SK-N-SH (cell line): ENCODE measurements around the gene MZT1. TPM values are rescaled to one million over a fixed set of nuclear protein-coding genes. Genes with fewer than 3 reads are reported as not detected.

Experiments used
- CTCF ChIA-PET: fragments of 300-600, 350-600 bp; formaldehyde crosslinking; extraction: SDS; loops from one replicate; lab custom pipeline; 2021; lab: Yijun Ruan, JAX
- POLR2A ChIA-PET: fragments of 350-600 bp; sonication (Branson Sonifier 250); formaldehyde crosslinking; extraction: SDS; loops from one replicate; lab custom pipeline; 2020; ENCODE audit warnings: antibody characterized with exemption, inconsistent platforms; lab: Yijun Ruan, JAX
- DNase-seq: peaks from one replicate; pipeline ENCODE4 v3.0.0; 2012
- H2AFZ ChIP-seq: fragments of 200-600 bp; sonication (generic); 2 replicates; pipeline ENCODE4 v1.8.1; 2016; ENCODE audit warnings: antibody characterized with exemption, mild to moderate bottlenecking, low read depth
- H3F3A ChIP-seq: fragments of 200-600 bp; sonication (generic); replicated peaks from 2 replicates; pipeline ENCODE3; 2016; ENCODE audit warnings: antibody characterized with exemption, mild to moderate bottlenecking; ENCODE audit not compliant: insufficient read depth
- H3K27ac ChIP-seq, 2 experiments: fragments of 200-500 bp in 1 of 2; fragments of 200-600 bp in 1 of 2; sonication (Bioruptor generic) in 1 of 2; sonication (generic), shearing (Covaris generic) in 1 of 2; 2 replicates each; pipeline versions ENCODE4 v1.5.1 to v1.6.1; 2014 to 2016; ENCODE audit warnings: low read depth in 2 of 2, inconsistent platforms in 1 of 2, low read length in 1 of 2, mild to moderate bottlenecking in 1 of 2, mixed read lengths in 1 of 2
- H3K27me3 ChIP-seq: fragments of 200-600 bp; sonication (generic), shearing (Covaris generic); 2 replicates; pipeline ENCODE4 v1.6.1; 2016; ENCODE audit warnings: mixed run types; ENCODE audit not compliant: insufficient read depth
- H3K36me3 ChIP-seq, 2 experiments: fragments of 200-500 bp in 1 of 2; fragments of 200-600 bp in 1 of 2; sonication (Bioruptor generic) in 1 of 2; sonication (generic) in 1 of 2; replicated peaks in 1 of 2; 2 replicates each; pipeline versions ENCODE3 to v1.5.1; 2014 to 2016; ENCODE audit warnings: low read length in 1 of 2, mild to moderate bottlenecking in 1 of 2; ENCODE audit not compliant: insufficient read depth in 2 of 2, control insufficient read depth in 1 of 2
- H3K4me1 ChIP-seq, 2 experiments: fragments of 200-500 bp in 1 of 2; fragments of 200-600 bp in 1 of 2; sonication (Bioruptor generic) in 1 of 2; sonication (generic), shearing (Covaris generic) in 1 of 2; 2 replicates each; pipeline versions ENCODE4 v1.5.1 to v1.6.1; 2014 to 2016; ENCODE audit warnings: low read depth in 1 of 2, low read length in 1 of 2, mixed run types in 1 of 2; ENCODE audit not compliant: insufficient read depth in 2 of 2, control insufficient read depth in 1 of 2
- H3K4me2 ChIP-seq: fragments of 200-600 bp; sonication (generic), shearing (Covaris generic); 2 replicates; pipeline ENCODE4 v1.6.1; 2017; ENCODE audit warnings: mixed run types
- H3K4me3 ChIP-seq, 2 experiments: fragments of 200-500 bp in 1 of 2; fragments of 200-600 bp in 1 of 2; sonication (Bioruptor generic) in 1 of 2; sonication (generic), shearing (Covaris generic) in 1 of 2; 2 replicates each; pipeline versions ENCODE4 v1.5.1 to v1.8.1; 2014 to 2016; ENCODE audit warnings: low read depth in 2 of 2, inconsistent platforms in 1 of 2, low read length in 1 of 2, mild to moderate bottlenecking in 1 of 2, mixed read lengths in 1 of 2, moderate library complexity in 1 of 2
- H3K79me2 ChIP-seq: fragments of 200-600 bp; sonication (generic); 2 replicates; pipeline ENCODE4 v1.8.1; 2017; ENCODE audit warnings: mild to moderate bottlenecking; ENCODE audit not compliant: insufficient read depth
- H3K9ac ChIP-seq: fragments of 200-600 bp; sonication (generic); 2 replicates; pipeline ENCODE4 v1.6.1; 2017; ENCODE audit warnings: mixed run types
- H3K9me2 ChIP-seq: fragments of 200-600 bp; sonication (generic); 2 replicates; pipeline ENCODE4 v1.6.1; 2017; ENCODE audit warnings: mixed run types
- H3K9me3 ChIP-seq: fragments of 200-600 bp; sonication (generic); 2 replicates; pipeline ENCODE4 v1.6.1; 2017; ENCODE audit warnings: mixed run types, mild to moderate bottlenecking, moderate library complexity
- H4K20me1 ChIP-seq: fragments of 200-600 bp; sonication (generic); 2 replicates; pipeline ENCODE4 v1.6.1; 2017; ENCODE audit warnings: mild to moderate bottlenecking, mixed run types; ENCODE audit not compliant: insufficient read depth
- CHD2 ChIP-seq: fragments of 150-350 bp; IDR thresholded peaks from 2 replicates; pipeline ENCODE4 v1.6.1; 2018; ENCODE audit warnings: low read length; ENCODE audit not compliant: partially characterized antibody
- ELF1 ChIP-seq: IDR thresholded peaks from 2 replicates; pipeline ENCODE4 v1.4.0; 2012
- EP300 ChIP-seq, 2 experiments: IDR thresholded peaks; 2 replicates each; pipeline versions ENCODE4 v1.4.0 to v1.6.1; 2012; ENCODE audit warnings: borderline replicate concordance in 1 of 2, low read depth in 1 of 2, low read length in 1 of 2
- FOXJ3 ChIP-seq: sonication (generic); formaldehyde crosslinking; IDR thresholded peaks from 2 replicates; pipeline ENCODE4 v1.5.1; 2020; ENCODE audit warnings: mild to moderate bottlenecking, missing genetic modification reagents
- FOXM1 ChIP-seq: IDR thresholded peaks from 2 replicates; pipeline ENCODE4 v1.4.0; 2012; ENCODE audit warnings: low read depth, mild to moderate bottlenecking
- GABPA ChIP-seq: IDR thresholded peaks from 2 replicates; pipeline ENCODE4 v1.4.0; 2012; ENCODE audit warnings: low read depth, mild to moderate bottlenecking
- JUND ChIP-seq: IDR thresholded peaks from 2 replicates; pipeline ENCODE4 v1.4.0; 2012
- MEF2A ChIP-seq: IDR thresholded peaks from 2 replicates; pipeline ENCODE4 v1.4.0; 2012; ENCODE audit warnings: low read depth, borderline replicate concordance
- MXI1 ChIP-seq: IDR thresholded peaks from 2 replicates; pipeline ENCODE4 v1.6.1; 2012; ENCODE audit warnings: mild to moderate bottlenecking, low read depth, low read length, improper control_type of control experiment
- NFIC ChIP-seq: IDR thresholded peaks from 2 replicates; pipeline ENCODE4 v1.4.0; 2012; ENCODE audit warnings: borderline replicate concordance
- NRF1 ChIP-seq: IDR thresholded peaks from 2 replicates; pipeline ENCODE4 v1.6.1; 2012; ENCODE audit warnings: low read depth, mild to moderate bottlenecking, low read length
- PBX3 ChIP-seq: IDR thresholded peaks from 2 replicates; pipeline ENCODE4; 2012
- POLR2AphosphoS5 ChIP-seq: IDR thresholded peaks from 2 replicates; pipeline ENCODE4 v1.6.1; 2012; ENCODE audit warnings: low read depth, low read length
- RAD21 ChIP-seq: IDR thresholded peaks from 2 replicates; pipeline ENCODE4 v1.6.1; 2012; ENCODE audit warnings: mild to moderate bottlenecking, low read length
- RCOR1 ChIP-seq: fragments of 150-350 bp; IDR thresholded peaks from 2 replicates; pipeline ENCODE4 v1.6.1; 2017; ENCODE audit warnings: antibody characterized with exemption, low read length
- RFX5 ChIP-seq: IDR thresholded peaks from 2 replicates; pipeline ENCODE4 v1.6.1; 2012; ENCODE audit warnings: mild to moderate bottlenecking, improper control_type of control experiment, low read length
- RXRA ChIP-seq: IDR thresholded peaks from 2 replicates; pipeline ENCODE4 v1.4.0; 2012; ENCODE audit warnings: low read depth, mild to moderate bottlenecking, borderline replicate concordance
- SIN3A ChIP-seq: IDR thresholded peaks from 2 replicates; pipeline ENCODE4 v1.6.1; 2012; ENCODE audit warnings: low read depth, mild to moderate bottlenecking, low read length, moderate library complexity, borderline replicate concordance
- SMC3 ChIP-seq: IDR thresholded peaks from 2 replicates; pipeline ENCODE4 v1.6.1; 2012; ENCODE audit warnings: low read depth, low read length, improper control_type of control experiment
- TAF1 ChIP-seq: IDR thresholded peaks from 2 replicates; pipeline ENCODE4 v1.6.1; 2012; ENCODE audit warnings: low read depth, mild to moderate bottlenecking, low read length, moderate library complexity, borderline replicate concordance
- TCF12 ChIP-seq: IDR thresholded peaks from 2 replicates; pipeline ENCODE4 v1.4.0; 2012
- TEAD4 ChIP-seq: IDR thresholded peaks from 2 replicates; pipeline ENCODE4 v1.4.0; 2012; ENCODE audit warnings: mild to moderate bottlenecking, borderline replicate concordance; ENCODE audit not compliant: insufficient read depth
- YY1 ChIP-seq: IDR thresholded peaks from 2 replicates; pipeline ENCODE4 v1.4.0; 2012; ENCODE audit warnings: low read depth, mild to moderate bottlenecking
- ZBTB33 ChIP-seq: IDR thresholded peaks from 2 replicates; pipeline ENCODE4 v1.4.0; 2012; ENCODE audit warnings: low read depth, borderline replicate concordance
- WGBS: methylation state at CpG from one replicate; pipeline ENCODE4 v1.1.6; 2017; ENCODE audit warnings: low lambda C conversion rate; 5-methylcytosine and 5-hydroxymethylcytosine counted together
- polyA plus RNA-seq, 3 experiments: library from polyadenylated mRNA; depleted of rRNA; stranded (reverse); fragments of >200 nt; gene quantifications; 2 replicates each; pipeline ENCODE4 v1.2.3, GENCODE V29; 2012
- TF ChIP-seq, protein P1 (sequence below): IDR thresholded peaks from 2 replicates; pipeline ENCODE4 v1.6.1; 2012; ENCODE audit warnings: mild to moderate bottlenecking, low read depth, low read length, moderate library complexity
- TF ChIP-seq, protein P2 (sequence below): fragments of 150-350 bp; IDR thresholded peaks from 2 replicates; pipeline ENCODE4 v1.6.1; 2017; ENCODE audit warnings: antibody characterized with exemption, low read length, low read depth, borderline replicate concordance
- TF ChIP-seq, protein P3 (sequence below): fragments of 200-600 bp; sonication (generic); IDR thresholded peaks from 2 replicates; pipeline ENCODE4 v1.6.1; 2017; ENCODE audit warnings: antibody characterized with exemption, mild to moderate bottlenecking, moderate library complexity

The MZT1 gene
- polyA plus RNA-seq, 1 of the 3 experiments (the other 2 are of a cell fraction), result 8.2 TPM

GRCh38 chr13:72696579-72696978, 30.9 kb downstream of the MZT1 start:
- no peaks in the 10 kb centered on the region for H3K79me2 ChIP-seq
- no peaks in the 10 kb centered on the region for H3K9me2 ChIP-seq
- no peak overlapping the region for H2AFZ ChIP-seq
- TF ChIP-seq PBX3 (no peak), SMC3 (peak; percentile 33), ZBTB33 (no peak), NFIC (no peak), MXI1 (no peak), POLR2AphosphoS5 (no peak), FOXJ3 (CRISPR knock-in tag) (no peak), JUND (no peak), NRF1 (no peak), RCOR1 (no peak), MEF2A (no peak), ELF1 (no peak), CHD2 (no peak), YY1 (no peak), RAD21 (peak; percentile 73), SIN3A (no peak), TEAD4 (no peak), TCF12 (no peak), GABPA (no peak), RFX5 (no peak), RXRA (no peak), FOXM1 (no peak), EP300 (IDR thresholded peaks at IDR 0.05; ENCODE audit: borderline replicate concordance in 1 of 2, low read depth in 1 of 2, low read length in 1 of 2) (no peak), TAF1 (no peak)
- TF ChIP-seq, protein P1, sequence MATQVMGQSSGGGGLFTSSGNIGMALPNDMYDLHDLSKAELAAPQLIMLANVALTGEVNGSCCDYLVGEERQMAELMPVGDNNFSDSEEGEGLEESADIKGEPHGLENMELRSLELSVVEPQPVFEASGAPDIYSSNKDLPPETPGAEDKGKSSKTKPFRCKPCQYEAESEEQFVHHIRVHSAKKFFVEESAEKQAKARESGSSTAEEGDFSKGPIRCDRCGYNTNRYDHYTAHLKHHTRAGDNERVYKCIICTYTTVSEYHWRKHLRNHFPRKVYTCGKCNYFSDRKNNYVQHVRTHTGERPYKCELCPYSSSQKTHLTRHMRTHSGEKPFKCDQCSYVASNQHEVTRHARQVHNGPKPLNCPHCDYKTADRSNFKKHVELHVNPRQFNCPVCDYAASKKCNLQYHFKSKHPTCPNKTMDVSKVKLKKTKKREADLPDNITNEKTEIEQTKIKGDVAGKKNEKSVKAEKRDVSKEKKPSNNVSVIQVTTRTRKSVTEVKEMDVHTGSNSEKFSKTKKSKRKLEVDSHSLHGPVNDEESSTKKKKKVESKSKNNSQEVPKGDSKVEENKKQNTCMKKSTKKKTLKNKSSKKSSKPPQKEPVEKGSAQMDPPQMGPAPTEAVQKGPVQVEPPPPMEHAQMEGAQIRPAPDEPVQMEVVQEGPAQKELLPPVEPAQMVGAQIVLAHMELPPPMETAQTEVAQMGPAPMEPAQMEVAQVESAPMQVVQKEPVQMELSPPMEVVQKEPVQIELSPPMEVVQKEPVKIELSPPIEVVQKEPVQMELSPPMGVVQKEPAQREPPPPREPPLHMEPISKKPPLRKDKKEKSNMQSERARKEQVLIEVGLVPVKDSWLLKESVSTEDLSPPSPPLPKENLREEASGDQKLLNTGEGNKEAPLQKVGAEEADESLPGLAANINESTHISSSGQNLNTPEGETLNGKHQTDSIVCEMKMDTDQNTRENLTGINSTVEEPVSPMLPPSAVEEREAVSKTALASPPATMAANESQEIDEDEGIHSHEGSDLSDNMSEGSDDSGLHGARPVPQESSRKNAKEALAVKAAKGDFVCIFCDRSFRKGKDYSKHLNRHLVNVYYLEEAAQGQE, result no peak
- TF ChIP-seq, protein P2, sequence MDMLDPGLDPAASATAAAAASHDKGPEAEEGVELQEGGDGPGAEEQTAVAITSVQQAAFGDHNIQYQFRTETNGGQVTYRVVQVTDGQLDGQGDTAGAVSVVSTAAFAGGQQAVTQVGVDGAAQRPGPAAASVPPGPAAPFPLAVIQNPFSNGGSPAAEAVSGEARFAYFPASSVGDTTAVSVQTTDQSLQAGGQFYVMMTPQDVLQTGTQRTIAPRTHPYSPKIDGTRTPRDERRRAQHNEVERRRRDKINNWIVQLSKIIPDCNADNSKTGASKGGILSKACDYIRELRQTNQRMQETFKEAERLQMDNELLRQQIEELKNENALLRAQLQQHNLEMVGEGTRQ, result no peak
- TF ChIP-seq, protein P3, sequence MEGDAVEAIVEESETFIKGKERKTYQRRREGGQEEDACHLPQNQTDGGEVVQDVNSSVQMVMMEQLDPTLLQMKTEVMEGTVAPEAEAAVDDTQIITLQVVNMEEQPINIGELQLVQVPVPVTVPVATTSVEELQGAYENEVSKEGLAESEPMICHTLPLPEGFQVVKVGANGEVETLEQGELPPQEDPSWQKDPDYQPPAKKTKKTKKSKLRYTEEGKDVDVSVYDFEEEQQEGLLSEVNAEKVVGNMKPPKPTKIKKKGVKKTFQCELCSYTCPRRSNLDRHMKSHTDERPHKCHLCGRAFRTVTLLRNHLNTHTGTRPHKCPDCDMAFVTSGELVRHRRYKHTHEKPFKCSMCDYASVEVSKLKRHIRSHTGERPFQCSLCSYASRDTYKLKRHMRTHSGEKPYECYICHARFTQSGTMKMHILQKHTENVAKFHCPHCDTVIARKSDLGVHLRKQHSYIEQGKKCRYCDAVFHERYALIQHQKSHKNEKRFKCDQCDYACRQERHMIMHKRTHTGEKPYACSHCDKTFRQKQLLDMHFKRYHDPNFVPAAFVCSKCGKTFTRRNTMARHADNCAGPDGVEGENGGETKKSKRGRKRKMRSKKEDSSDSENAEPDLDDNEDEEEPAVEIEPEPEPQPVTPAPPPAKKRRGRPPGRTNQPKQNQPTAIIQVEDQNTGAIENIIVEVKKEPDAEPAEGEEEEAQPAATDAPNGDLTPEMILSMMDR, result peak; percentile 80
- no peaks in the 10 kb centered on the region for H3K27me3 ChIP-seq
- H3K36me3 ChIP-seq, result no peaks in the 10 kb centered on the region
- H3K4me2 ChIP-seq, result no peak overlapping the region
- H3K9me3 ChIP-seq, result no peaks in the 10 kb centered on the region
- ChIA-PET POLR2A (interaction anchor here (0.8 kb wide), 1 partner anchor 33 kb away, joined by 3 read pairs; no protein-coding TSS in a partner anchor), CTCF (interaction anchor here (0.6 to 2.2 kb wide), 14 partner anchors 10 to 1804 kb away, joined by 3 to 10 read pairs (median 4); no protein-coding TSS in a partner anchor)
- H4K20me1 ChIP-seq, result no peaks in the 10 kb centered on the region
- no peaks in the 10 kb centered on the region for H3K4me1 ChIP-seq
- WGBS, result 0% methylated on average over 1 of the region's 1 CpG
- H3F3A ChIP-seq, result no peaks in the 10 kb centered on the region
- H3K4me3 ChIP-seq, result no peak overlapping the region
- no peak overlapping the region for H3K9ac ChIP-seq
- H3K27ac ChIP-seq, result no peak overlapping the region
- peak; percentile 11 for DNase-seq
